Astrocyte (in vitro differentiated cells and primary cell): Measurements from ENCODE around the gene CDH13. TPM values are rescaled to one million over a fixed set of nuclear protein-coding genes. Genes with fewer than 3 reads are reported as not detected.

ENCODE experiments used
- DNase-seq: peaks from one replicate; pipeline ENCODE4 v3.0.0-alpha.2; 2010; ENCODE audit warnings: low read depth
- FAIRE-seq: peaks from 2 replicates; lab custom pipeline; 2011; peaks lifted over from hg19 to GRCh38; lab: Jason Lieb, UNC
- H2AFZ ChIP-seq: 2 replicates; pipeline ENCODE4 v1.6.0; 2012; ENCODE audit warnings: low read depth, low read length, inconsistent platforms
- H3K27ac ChIP-seq: 2 replicates; pipeline ENCODE4 v1.5.1; 2011; ENCODE audit warnings: low read depth, low read length, inconsistent platforms
- H3K27me3 ChIP-seq: 2 replicates; pipeline ENCODE4 v1.6.0; 2011; ENCODE audit warnings: low read length, inconsistent platforms; ENCODE audit not compliant: insufficient read depth
- H3K36me3 ChIP-seq: 2 replicates; pipeline ENCODE4 v1.5.1; 2011; ENCODE audit warnings: low read length, inconsistent platforms; ENCODE audit not compliant: insufficient read depth
- H3K4me1 ChIP-seq: 2 replicates; pipeline ENCODE4 v1.5.1; 2011; ENCODE audit warnings: low read length, inconsistent platforms; ENCODE audit not compliant: insufficient read depth
- H3K4me2 ChIP-seq: 2 replicates; pipeline ENCODE4 v1.6.0; 2012; ENCODE audit warnings: low read length, inconsistent platforms
- H3K4me3 ChIP-seq: 2 replicates; pipeline ENCODE4 v1.5.1; 2011; ENCODE audit warnings: low read depth, mild to moderate bottlenecking, low read length, inconsistent platforms; ENCODE audit not compliant: insufficient read depth
- H3K79me2 ChIP-seq: 2 replicates; pipeline ENCODE4 v1.6.0; 2012; ENCODE audit warnings: mild to moderate bottlenecking, low read length, inconsistent platforms; ENCODE audit not compliant: insufficient read depth
- H3K9ac ChIP-seq: 2 replicates; pipeline ENCODE4 v1.6.0; 2012; ENCODE audit warnings: mild to moderate bottlenecking, low read length, inconsistent platforms
- H3K9me3 ChIP-seq: 2 replicates; pipeline ENCODE4 v1.5.1; 2012; ENCODE audit warnings: low read depth, mild to moderate bottlenecking, low read length, inconsistent platforms; ENCODE audit not compliant: insufficient read depth
- H4K20me1 ChIP-seq: 2 replicates; pipeline ENCODE4 v1.6.0; 2012; ENCODE audit warnings: low read length, inconsistent platforms; ENCODE audit not compliant: insufficient read depth
- H3K27ac Mint-ChIP-seq: one replicate; pipeline ENCODE4 v1.8.0; 2021; ENCODE audit warnings: mild to moderate bottlenecking, mixed read lengths; ENCODE audit not compliant: unreplicated experiment
- H3K27me3 Mint-ChIP-seq: one replicate; pipeline ENCODE4 v1.8.0; 2021; ENCODE audit warnings: low read depth, mixed read lengths; ENCODE audit not compliant: unreplicated experiment
- H3K36me3 Mint-ChIP-seq: one replicate; pipeline ENCODE4 v1.8.0; 2021; ENCODE audit warnings: low read depth, mixed read lengths; ENCODE audit not compliant: unreplicated experiment
- H3K4me1 Mint-ChIP-seq: one replicate; pipeline ENCODE4 v1.8.0; 2021; ENCODE audit warnings: low read depth, mixed read lengths; ENCODE audit not compliant: unreplicated experiment
- H3K4me3 Mint-ChIP-seq: one replicate; pipeline ENCODE4 v1.8.0; 2021; ENCODE audit warnings: mild to moderate bottlenecking, moderate library complexity, mixed read lengths; ENCODE audit not compliant: unreplicated experiment
- H3K9me3 Mint-ChIP-seq: one replicate; pipeline ENCODE4 v1.8.0; 2021; ENCODE audit warnings: mild to moderate bottlenecking, mixed read lengths; ENCODE audit not compliant: unreplicated experiment
- EZH2 ChIP-seq: IDR thresholded peaks from 2 replicates; pipeline ENCODE4 v1.6.1; 2012; ENCODE audit warnings: mild to moderate bottlenecking, low read length, inconsistent platforms; ENCODE audit not compliant: insufficient read depth
- total RNA-seq: library from RNA; stranded (reverse); gene quantifications from 2 replicates; pipeline ENCODE4 v1.2.1, GENCODE V29; 2021
- TF ChIP-seq, protein P1 (sequence below): IDR thresholded peaks from 2 replicates; pipeline ENCODE4 v1.5.1; 2011; ENCODE audit warnings: low read depth, mild to moderate bottlenecking, inconsistent platforms, low read length, moderate library complexity; ENCODE audit not compliant: insufficient read depth

Gene CDH13
- total RNA-seq, 1 donor from 2014 or later = 41.7 TPM

- Histone ChIP-seq H3K27ac (no peak overlapping the region), H3K4me3 (no peak overlapping the region), H3K9ac (no peak overlapping the region), H3K36me3 (no peaks in the 10 kb centered on the region), H3K9me3 (no peaks in the 10 kb centered on the region), H3K4me1 (peaks cover 26% of the 10 kb centered on the region), H3K4me2 (no peak overlapping the region), H4K20me1 (no peaks in the 10 kb centered on the region), H2AFZ (no peak overlapping the region), H3K27me3 (no peaks in the 10 kb centered on the region), H3K79me2 (peaks cover 7% of the 10 kb centered on the region)
- DNase-seq (no peak), FAIRE-seq (no peak)
- TF ChIP-seq EZH2 = no peak
- TF ChIP-seq, protein P1, sequence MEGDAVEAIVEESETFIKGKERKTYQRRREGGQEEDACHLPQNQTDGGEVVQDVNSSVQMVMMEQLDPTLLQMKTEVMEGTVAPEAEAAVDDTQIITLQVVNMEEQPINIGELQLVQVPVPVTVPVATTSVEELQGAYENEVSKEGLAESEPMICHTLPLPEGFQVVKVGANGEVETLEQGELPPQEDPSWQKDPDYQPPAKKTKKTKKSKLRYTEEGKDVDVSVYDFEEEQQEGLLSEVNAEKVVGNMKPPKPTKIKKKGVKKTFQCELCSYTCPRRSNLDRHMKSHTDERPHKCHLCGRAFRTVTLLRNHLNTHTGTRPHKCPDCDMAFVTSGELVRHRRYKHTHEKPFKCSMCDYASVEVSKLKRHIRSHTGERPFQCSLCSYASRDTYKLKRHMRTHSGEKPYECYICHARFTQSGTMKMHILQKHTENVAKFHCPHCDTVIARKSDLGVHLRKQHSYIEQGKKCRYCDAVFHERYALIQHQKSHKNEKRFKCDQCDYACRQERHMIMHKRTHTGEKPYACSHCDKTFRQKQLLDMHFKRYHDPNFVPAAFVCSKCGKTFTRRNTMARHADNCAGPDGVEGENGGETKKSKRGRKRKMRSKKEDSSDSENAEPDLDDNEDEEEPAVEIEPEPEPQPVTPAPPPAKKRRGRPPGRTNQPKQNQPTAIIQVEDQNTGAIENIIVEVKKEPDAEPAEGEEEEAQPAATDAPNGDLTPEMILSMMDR = no peak
- peaks cover 13% of the 10 kb centered on the region for H3K4me1 Mint-ChIP-seq
- no peaks in the 10 kb centered on the region for H3K36me3 Mint-ChIP-seq
- H3K27ac Mint-ChIP-seq = no peak overlapping the region
- H3K4me3 Mint-ChIP-seq = no peak overlapping the region
- H3K9me3 Mint-ChIP-seq = no peaks in the 10 kb centered on the region
- H3K27me3 Mint-ChIP-seq = no peaks in the 10 kb centered on the region
These were observed 365.4 kb downstream of the CDH13 start for GRCh38 chr16:82991966-82992675.

GRCh38 chr16:82992786-82993185 lies 366.0 kb downstream of the CDH13 start:
- Mint-ChIP-seq H3K4me1 (peaks cover 11% of the 10 kb centered on the region), H3K4me3 (no peak overlapping the region), H3K36me3 (no peaks in the 10 kb centered on the region), H3K9me3 (no peaks in the 10 kb centered on the region), H3K27me3 (no peaks in the 10 kb centered on the region), H3K27ac (no peak overlapping the region)
- no peak overlapping the region for H3K4me3 ChIP-seq
- no peaks in the 10 kb centered on the region for H4K20me1 ChIP-seq
- H3K9ac ChIP-seq = no peak overlapping the region
- H3K36me3 ChIP-seq = no peaks in the 10 kb centered on the region
- no peak overlapping the region for H3K27ac ChIP-seq
- no peak overlapping the region for H3K4me2 ChIP-seq
- DNase-seq (no peak), FAIRE-seq (no peak)
- H3K27me3 ChIP-seq = no peaks in the 10 kb centered on the region
- TF ChIP-seq EZH2 = no peak
- TF ChIP-seq, protein P1 = no peak
- no peaks in the 10 kb centered on the region for H3K9me3 ChIP-seq
- no peak overlapping the region for H2AFZ ChIP-seq
- peaks cover 26% of the 10 kb centered on the region for H3K4me1 ChIP-seq
- H3K79me2 ChIP-seq = peaks cover 8% of the 10 kb centered on the region

DNA sequence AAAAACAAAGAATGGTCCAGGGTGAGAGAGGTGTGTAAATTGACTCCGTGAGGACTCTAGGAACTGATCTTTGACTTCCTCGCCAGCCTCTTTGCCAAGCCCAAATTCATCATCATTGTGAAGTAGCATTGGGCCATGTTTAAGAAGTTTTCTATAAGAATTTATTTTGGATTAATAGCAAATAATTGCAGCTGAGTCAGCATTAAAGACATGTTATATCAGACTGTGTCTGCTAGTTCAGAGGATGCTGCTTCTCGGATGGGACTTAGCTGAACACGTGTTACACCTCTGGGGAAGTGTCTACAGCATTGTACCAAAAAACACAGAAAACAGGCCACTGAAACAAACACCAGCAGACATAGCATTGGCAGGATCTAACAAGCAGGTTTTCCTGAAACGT lies 366.6 kb downstream of the CDH13 start:
- Histone ChIP-seq H3K27ac (no peak overlapping the region), H3K9ac (no peak overlapping the region), H3K27me3 (no peaks in the 10 kb centered on the region), H3K4me3 (no peak overlapping the region), H4K20me1 (no peaks in the 10 kb centered on the region), H3K79me2 (peaks cover 8% of the 10 kb centered on the region), H3K36me3 (no peaks in the 10 kb centered on the region), H2AFZ (no peak overlapping the region), H3K4me1 (peaks cover 26% of the 10 kb centered on the region), H3K4me2 (no peak overlapping the region), H3K9me3 (no peaks in the 10 kb centered on the region)
- Mint-ChIP-seq H3K9me3 (no peaks in the 10 kb centered on the region), H3K4me1 (peaks cover 10% of the 10 kb centered on the region), H3K27me3 (no peaks in the 10 kb centered on the region), H3K36me3 (no peaks in the 10 kb centered on the region), H3K4me3 (no peak overlapping the region), H3K27ac (no peak overlapping the region)
- no peak for TF ChIP-seq EZH2
- TF ChIP-seq, protein P1 = no peak
- DNase-seq = no peak
- FAIRE-seq = no peak
